Neuronal stem cell (in vitro differentiated cells): Measurements from ENCODE around the gene SLC5A4.
"Not testable (repeated sequence)": the region's sequence is repeated elsewhere in the genome, so short reads cannot be mapped to it uniquely, and the experiment has no call there.

Experiments
- DNase-seq: peaks from one replicate; pipeline ENCODE4 v3.0.0-alpha.2; 2013; ENCODE audit warnings: low spot score
- H2AFZ ChIP-seq: one replicate; pipeline ENCODE4 v1.6.1; 2013; ENCODE audit warnings: mild to moderate bottlenecking, low read length, inconsistent platforms
- H2AK5ac ChIP-seq: 2 replicates; pipeline ENCODE4 v1.6.1; 2013; ENCODE audit warnings: low read depth, mild to moderate bottlenecking, inconsistent platforms, low read length, moderate library complexity, mixed read lengths
- H2BK120ac ChIP-seq: 2 replicates; pipeline ENCODE4 v1.6.1; 2013; ENCODE audit warnings: low read depth, mild to moderate bottlenecking, inconsistent platforms, low read length, moderate library complexity, mixed read lengths
- H2BK12ac ChIP-seq: one replicate; pipeline ENCODE4 v1.6.1; 2013; ENCODE audit warnings: low read length, inconsistent platforms
- H2BK15ac ChIP-seq: 2 replicates; pipeline ENCODE4 v1.6.1; 2013; ENCODE audit warnings: mild to moderate bottlenecking, low read length, inconsistent platforms, mixed read lengths
- H2BK5ac ChIP-seq: one replicate; pipeline ENCODE4 v1.6.1; 2013; ENCODE audit warnings: inconsistent platforms, mild to moderate bottlenecking, low read length, moderate library complexity
- H3K14ac ChIP-seq: one replicate; pipeline ENCODE4 v1.6.1; 2013; ENCODE audit warnings: low read length, inconsistent platforms
- H3K18ac ChIP-seq: 2 replicates; pipeline ENCODE4 v1.6.1; 2013; ENCODE audit warnings: low read length, inconsistent platforms
- H3K23ac ChIP-seq: 2 replicates; pipeline ENCODE4 v1.6.1; 2013; ENCODE audit warnings: low read depth, mild to moderate bottlenecking, mixed read lengths, low read length, inconsistent platforms; ENCODE audit not compliant: poor library complexity
- H3K27ac ChIP-seq: replicated peaks from 3 replicates; pipeline ENCODE4 v1.5.1; 2013; ENCODE audit warnings: low read length, inconsistent platforms
- H3K27me3 ChIP-seq, 3 experiments: 2 replicates each; pipeline ENCODE4 v1.6.1; 2013; ENCODE audit warnings: low read length in 3 of 3, mild to moderate bottlenecking in 2 of 3, inconsistent platforms in 1 of 3, low read depth in 1 of 3, mixed read lengths in 1 of 3, moderate library complexity in 1 of 3; ENCODE audit not compliant: control insufficient read depth in 3 of 3, insufficient read depth in 3 of 3
- H3K36me3 ChIP-seq, 2 donors: replicated peaks in 1 of 2; 2 replicates each; pipeline ENCODE4 v1.6.1; 2013; ENCODE audit warnings: low read length in 2 of 2; ENCODE audit not compliant: control insufficient read depth in 2 of 2, insufficient read depth in 2 of 2
- H3K4ac ChIP-seq: 2 replicates; pipeline ENCODE4 v1.6.1; 2013; ENCODE audit warnings: inconsistent platforms, mild to moderate bottlenecking, low read length, moderate library complexity
- H3K4me1 ChIP-seq, 2 donors: 1 replicate in 1 of 2; 2 replicates in 1 of 2; pipeline ENCODE4 v1.6.1; 2013; ENCODE audit warnings: low read length in 2 of 2, low read depth in 1 of 2; ENCODE audit not compliant: control insufficient read depth in 2 of 2, insufficient read depth in 1 of 2
- H3K4me2 ChIP-seq: one replicate; pipeline ENCODE4 v1.6.1; 2013; ENCODE audit warnings: mild to moderate bottlenecking, low read length, inconsistent platforms; ENCODE audit not compliant: insufficient read depth, poor library complexity, severe bottlenecking
- H3K4me3 ChIP-seq, 2 donors: 2 replicates each; pipeline ENCODE4 v1.5.1; 2013; ENCODE audit warnings: low read length in 2 of 2, mild to moderate bottlenecking in 2 of 2, inconsistent platforms in 1 of 2, moderate library complexity in 1 of 2
- H3K79me1 ChIP-seq: one replicate; pipeline ENCODE4 v1.6.1; 2013; ENCODE audit warnings: low read depth, mild to moderate bottlenecking, inconsistent platforms, low read length, moderate library complexity
- H3K9ac ChIP-seq: one replicate; pipeline ENCODE4 v1.6.1; 2013; ENCODE audit warnings: mild to moderate bottlenecking, low read depth, low read length, inconsistent platforms; ENCODE audit not compliant: poor library complexity
- H3K9me3 ChIP-seq, 2 donors: replicated peaks in 1 of 2; 2 replicates each; pipeline versions ENCODE3 to v1.6.1; 2013; ENCODE audit warnings: low read length in 2 of 2, mild to moderate bottlenecking in 2 of 2, inconsistent platforms in 1 of 2, low read depth in 1 of 2, mixed read lengths in 1 of 2, moderate library complexity in 1 of 2; ENCODE audit not compliant: control insufficient read depth in 2 of 2, insufficient read depth in 1 of 2
- H4K8ac ChIP-seq: one replicate; pipeline ENCODE4 v1.6.1; 2013; ENCODE audit warnings: low read depth, mild to moderate bottlenecking, inconsistent platforms, low read length, moderate library complexity
- H4K91ac ChIP-seq: one replicate; pipeline ENCODE4 v1.6.1; 2013; ENCODE audit warnings: low read length, low read depth, mild to moderate bottlenecking, inconsistent platforms; ENCODE audit not compliant: poor library complexity
- WGBS, 2 donors: extraction: QIAGEN DNeasy Blood & Tissue Kit; methylation state at CpG; one replicate each; pipeline ENCODE4 v1.1.7; 2013; ENCODE audit warnings: missing lambda C conversion rate in 2 of 2, mixed read lengths in 1 of 2; ENCODE audit not compliant: insufficient read length in 2 of 2, insufficient replicate concordance in 1 of 2; ENCODE audit errors: extremely low coverage in 2 of 2; 5-methylcytosine and 5-hydroxymethylcytosine counted together

Gene SLC5A4

GRCh38 chr22:32267011-32267410, 11.9 kb upstream of the SLC5A4 start:
- Histone ChIP-seq H3K27me3 (no peaks in the 10 kb centered on the region), H2AK5ac (no peak overlapping the region), H3K9ac (no peak overlapping the region)

GRCh38 chr22:32265882-32266767, 11.0 kb upstream of the SLC5A4 start:
- Histone ChIP-seq H3K27me3 (no peaks in the 10 kb centered on the region), H4K91ac (no peak overlapping the region), H3K36me3 (peaks cover 0 to under 1% of the 10 kb centered on the region in 2 donors), H3K23ac (no peak overlapping the region), H2BK5ac (no peak overlapping the region), H3K18ac (no peak overlapping the region), H2AFZ (peak overlapping the region; percentile 46), H3K9me3 (no peaks in the 10 kb centered on the region), H2BK15ac (no peak overlapping the region), H3K14ac (no peak overlapping the region), H3K4ac (no peak overlapping the region), H4K8ac (no peak overlapping the region), H3K4me2 (no peak overlapping the region), H2BK120ac (no peak overlapping the region), H3K27ac (no peak overlapping the region), H3K4me3 (no peak overlapping the region), H2BK12ac (no peak overlapping the region), H3K9ac (no peak overlapping the region), H3K79me1 (no peaks in the 10 kb centered on the region), H3K4me1 (peaks cover 0 to 2% of the 10 kb centered on the region in 2 donors), H2AK5ac (no peak overlapping the region)
- WGBS, 2 donors: no CpG with 5 or more reads among the region's 10 CpGs
- DNase-seq: peak; percentile 73

More at GRCh38 chr22:32267011-32267410, 11.9 kb upstream of the SLC5A4 start:
- H4K91ac ChIP-seq: no peak overlapping the region
- H3K4me3 ChIP-seq: no peak overlapping the region
- H3K27ac ChIP-seq: no peak overlapping the region
- no peak for DNase-seq
- WGBS, 2 donors: no CpG with 5 or more reads among the region's 3 CpGs
- no peak overlapping the region for H3K4ac ChIP-seq
- H2BK120ac ChIP-seq: no peak overlapping the region
- no peaks in the 10 kb centered on the region for H3K9me3 ChIP-seq
- H3K36me3 ChIP-seq: peaks cover 0 to 3% of the 10 kb centered on the region in 2 donors
- H3K18ac ChIP-seq: no peak overlapping the region
- H3K79me1 ChIP-seq: no peaks in the 10 kb centered on the region
- H4K8ac ChIP-seq: no peak overlapping the region
- no peak overlapping the region for H2AFZ ChIP-seq
- H3K4me2 ChIP-seq: no peak overlapping the region
- H3K23ac ChIP-seq: no peak overlapping the region
- H2BK15ac ChIP-seq: no peak overlapping the region
- no peak overlapping the region for H2BK12ac ChIP-seq
- H3K4me1 ChIP-seq: no peaks in the 10 kb centered on the region
- no peak overlapping the region for H3K14ac ChIP-seq
- no peak overlapping the region for H2BK5ac ChIP-seq

GRCh38 chr22:32263678-32264077, 8.5 kb upstream of the SLC5A4 start:
- H3K9ac ChIP-seq, H2BK12ac ChIP-seq, H3K18ac ChIP-seq, H3K4me2 ChIP-seq, H2BK120ac ChIP-seq, H2BK5ac ChIP-seq, H3K27me3 ChIP-seq, H4K8ac ChIP-seq, H3K9me3 ChIP-seq, H2AFZ ChIP-seq, H3K4ac ChIP-seq, H3K27ac ChIP-seq, DNase-seq, H4K91ac ChIP-seq, H3K23ac ChIP-seq, H2AK5ac ChIP-seq, H3K14ac ChIP-seq, H3K4me1 ChIP-seq, H2BK15ac ChIP-seq, H3K79me1 ChIP-seq, H3K36me3 ChIP-seq, H3K4me3 ChIP-seq: not testable (repeated sequence)
- no CpG with 5 or more reads among the region's 4 CpGs for WGBS, 2 donors

- WGBS, 2 donors: no CpG with 5 or more reads among the region's 4 CpGs
- Histone ChIP-seq H3K9ac (no peak overlapping the region), H4K91ac (no peak overlapping the region)
These were observed 6.2 kb upstream of the SLC5A4 start for GRCh38 chr22:32261306-32261705.

More at GRCh38 chr22:32261306-32261705, 6.2 kb upstream of the SLC5A4 start:
- no peak overlapping the region for H2BK120ac ChIP-seq
- no peaks in the 10 kb centered on the region for H3K36me3 ChIP-seq
- DNase-seq: no peak
- no peak overlapping the region for H2AK5ac ChIP-seq
- H2BK15ac ChIP-seq: no peak overlapping the region
- H3K79me1 ChIP-seq: no peaks in the 10 kb centered on the region
- H3K27me3 ChIP-seq: no peaks in the 10 kb centered on the region
- no peak overlapping the region for H4K8ac ChIP-seq
- no peak overlapping the region for H3K4me3 ChIP-seq
- H2AFZ ChIP-seq: no peak overlapping the region
- no peak overlapping the region for H3K23ac ChIP-seq
- peaks cover 0 to 4% of the 10 kb centered on the region in 2 donors for H3K4me1 ChIP-seq
- no peak overlapping the region for H3K27ac ChIP-seq
- peak overlapping the region; percentile 44 for H3K18ac ChIP-seq
- H2BK5ac ChIP-seq: no peak overlapping the region
- H3K14ac ChIP-seq: peak overlapping the region; percentile 42
- H2BK12ac ChIP-seq: no peak overlapping the region
- H3K9me3 ChIP-seq: no peaks in the 10 kb centered on the region
- no peak overlapping the region for H3K4me2 ChIP-seq
- no peak overlapping the region for H3K4ac ChIP-seq
